B cell (primary cell): ENCODE results near the gene TPCN1. TPM values are rescaled to one million over a fixed set of nuclear protein-coding genes. Genes with fewer than 3 reads are reported as not detected.

Source experiments
- ATAC-seq: fragments of 200-7000 bp; cut with Tn5 transposase; one replicate; pipeline ENCODE4 v1.10.0; 2021; ENCODE audit warnings: low read depth, mild to moderate bottlenecking, moderate number of reproducible peaks, moderate library complexity
- CTCF ChIA-PET: fragments of 350-600 bp; sonication (Branson Sonifier 250); formaldehyde crosslinking; loops from one replicate; lab custom pipeline; 2021; ENCODE audit warnings: antibody characterized with exemption, inconsistent platforms; lab: Charles Lee
- POLR2A ChIA-PET: fragments of 350-600 bp; sonication (Branson Sonifier 250); formaldehyde crosslinking; loops from one replicate; lab custom pipeline; 2021; ENCODE audit warnings: antibody characterized with exemption; lab: Charles Lee
- DNase-seq: peaks from one replicate; pipeline ENCODE4 v3.0.0; 2013
- H2AFZ ChIP-seq: 2 replicates; pipeline ENCODE4 v1.6.1; 2012; ENCODE audit warnings: mild to moderate bottlenecking, low read depth, low read length; ENCODE audit not compliant: insufficient read depth, poor library complexity, severe bottlenecking
- H3K27ac ChIP-seq, 2 donors: 1 replicate in 1 of 2; 2 replicates in 1 of 2; pipeline ENCODE4 v1.5.1; 2012 to 2013; ENCODE audit warnings: low read length in 2 of 2, mild to moderate bottlenecking in 2 of 2, moderate library complexity in 1 of 2
- H3K27me3 ChIP-seq, 4 experiments: fragments of 200-600 bp in 1 of 4; sonication (generic) in 1 of 4; replicated peaks in 1 of 4; 1 replicate in 2 of 4; 2 replicates in 2 of 4; pipeline versions ENCODE4 v1.6.1 to v1.7.0; 2013 to 2016; ENCODE audit warnings: low read length in 3 of 4, mild to moderate bottlenecking in 2 of 4, mixed read lengths in 1 of 4, moderate library complexity in 1 of 4; ENCODE audit not compliant: insufficient read depth in 4 of 4, control insufficient read depth in 3 of 4; ENCODE audit errors: control extremely low read depth in 1 of 4
- H3K36me3 ChIP-seq, 2 experiments: replicated peaks in 1 of 2; 1 replicate in 1 of 2; 2 replicates in 1 of 2; pipeline versions ENCODE4 v1.6.1 to v1.7.1; 2013; ENCODE audit warnings: low read length in 1 of 2; ENCODE audit not compliant: insufficient read depth in 2 of 2, control insufficient read depth in 1 of 2; ENCODE audit errors: control extremely low read depth in 1 of 2, extremely low read depth in 1 of 2
- H3K4me1 ChIP-seq, 2 donors: fragments of 200-600 bp in 1 of 2; sonication (generic) in 1 of 2; 1 replicate in 1 of 2; 2 replicates in 1 of 2; pipeline versions ENCODE4 v1.5.1 to v1.6.1; 2013 to 2017; ENCODE audit warnings: low read length in 2 of 2; ENCODE audit not compliant: control insufficient read depth in 2 of 2, insufficient read depth in 2 of 2
- H3K4me2 ChIP-seq: replicated peaks from 2 replicates; pipeline ENCODE3; 2012; ENCODE audit warnings: mild to moderate bottlenecking, low read depth, low read length; ENCODE audit not compliant: poor library complexity, severe bottlenecking
- H3K4me3 ChIP-seq, 5 experiments: fragments of 200-600 bp in 1 of 5; sonication (generic) in 1 of 5; 1 replicate in 3 of 5; 2 replicates in 2 of 5; pipeline versions ENCODE4 v1.5.1 to v1.7.0; 2011 to 2016; ENCODE audit warnings: low read length in 4 of 5, mild to moderate bottlenecking in 4 of 5, low read depth in 2 of 5, control low read depth in 1 of 5, moderate library complexity in 1 of 5; ENCODE audit not compliant: insufficient read depth in 1 of 5; ENCODE audit errors: control extremely low read depth in 1 of 5, extremely low read depth in 1 of 5
- H3K79me2 ChIP-seq: fragments of 200-600 bp; sonication (generic); one replicate; pipeline ENCODE4 v1.6.0; 2016; ENCODE audit warnings: low read length; ENCODE audit not compliant: control insufficient read depth, insufficient read depth
- H3K9ac ChIP-seq: fragments of 200-600 bp; sonication (generic); 2 replicates; pipeline ENCODE4 v1.6.1; 2017; ENCODE audit warnings: mild to moderate bottlenecking, low read length, moderate library complexity
- H3K9me3 ChIP-seq, 3 donors: one replicate each; pipeline versions ENCODE4 v1.6.1 to v1.7.1; 2013; ENCODE audit warnings: low read length in 2 of 3; ENCODE audit not compliant: control insufficient read depth in 2 of 3, insufficient read depth in 1 of 3; ENCODE audit errors: control extremely low read depth in 1 of 3
- H4K20me1 ChIP-seq: 2 replicates; pipeline ENCODE4 v1.6.0; 2012; ENCODE audit warnings: mild to moderate bottlenecking, low read length; ENCODE audit not compliant: insufficient read depth, control insufficient read depth, poor library complexity, severe bottlenecking
- H3K27ac Mint-ChIP-seq: one replicate; pipeline ENCODE4 v1.8.0; 2021; ENCODE audit warnings: mixed read lengths
- H3K27me3 Mint-ChIP-seq: one replicate; pipeline ENCODE4 v1.8.0; 2021; ENCODE audit warnings: mixed read lengths
- H3K4me1 Mint-ChIP-seq: one replicate; pipeline ENCODE4 v1.8.0; 2021; ENCODE audit warnings: mixed read lengths
- H3K4me3 Mint-ChIP-seq: one replicate; pipeline ENCODE4 v1.8.0; 2021; ENCODE audit warnings: mixed read lengths
- H3K9me3 Mint-ChIP-seq: one replicate; pipeline ENCODE4 v1.8.0; 2022; ENCODE audit warnings: mixed read lengths; ENCODE audit not compliant: insufficient read depth
- CTCF ChIP-seq: fragments of 200-600 bp; IDR thresholded peaks from one replicate; pipeline ENCODE4 v1.8.0; 2022; ENCODE audit warnings: antibody characterized with exemption, mild to moderate bottlenecking
- EZH2 ChIP-seq: IDR thresholded peaks from 2 replicates; pipeline ENCODE4 v1.6.1; 2012; ENCODE audit warnings: borderline replicate concordance, low read depth, mild to moderate bottlenecking, moderate library complexity, low read length; ENCODE audit not compliant: insufficient read depth, poor library complexity, severe bottlenecking
- WGBS: methylation state at CpG from one replicate; pipeline ENCODE4 v1.1.5; 2013; ENCODE audit warnings: missing lambda C conversion rate; ENCODE audit not compliant: insufficient coverage; 5-methylcytosine and 5-hydroxymethylcytosine counted together
- intact Hi-C: fragments of 100-400 bp; cut with micrococcal nuclease; formaldehyde crosslinking; loops from one replicate; pipeline ENCODE4 v1.10.0; 2022
- polyA plus RNA-seq: library from polyadenylated mRNA; depleted of rRNA; stranded (reverse); fragments of >200 nt; gene quantifications from 2 replicates; pipeline ENCODE4 v1.2.3, GENCODE V29; 2012
- total RNA-seq, 2 donors: library from RNA; stranded (reverse); fragments of 120-200 nt in 1 of 2; gene quantifications; 1 replicate in 1 of 2; 2 replicates in 1 of 2; pipeline versions ENCODE4 v1.2.3 to v1.2.4, GENCODE V29; 2013 to 2022

Gene TPCN1
- total and polyA plus RNA-seq, 2 donors (not counting 1 experiment from before 2014, with no cell fraction given) = 80.8 to 258 TPM

DNA sequence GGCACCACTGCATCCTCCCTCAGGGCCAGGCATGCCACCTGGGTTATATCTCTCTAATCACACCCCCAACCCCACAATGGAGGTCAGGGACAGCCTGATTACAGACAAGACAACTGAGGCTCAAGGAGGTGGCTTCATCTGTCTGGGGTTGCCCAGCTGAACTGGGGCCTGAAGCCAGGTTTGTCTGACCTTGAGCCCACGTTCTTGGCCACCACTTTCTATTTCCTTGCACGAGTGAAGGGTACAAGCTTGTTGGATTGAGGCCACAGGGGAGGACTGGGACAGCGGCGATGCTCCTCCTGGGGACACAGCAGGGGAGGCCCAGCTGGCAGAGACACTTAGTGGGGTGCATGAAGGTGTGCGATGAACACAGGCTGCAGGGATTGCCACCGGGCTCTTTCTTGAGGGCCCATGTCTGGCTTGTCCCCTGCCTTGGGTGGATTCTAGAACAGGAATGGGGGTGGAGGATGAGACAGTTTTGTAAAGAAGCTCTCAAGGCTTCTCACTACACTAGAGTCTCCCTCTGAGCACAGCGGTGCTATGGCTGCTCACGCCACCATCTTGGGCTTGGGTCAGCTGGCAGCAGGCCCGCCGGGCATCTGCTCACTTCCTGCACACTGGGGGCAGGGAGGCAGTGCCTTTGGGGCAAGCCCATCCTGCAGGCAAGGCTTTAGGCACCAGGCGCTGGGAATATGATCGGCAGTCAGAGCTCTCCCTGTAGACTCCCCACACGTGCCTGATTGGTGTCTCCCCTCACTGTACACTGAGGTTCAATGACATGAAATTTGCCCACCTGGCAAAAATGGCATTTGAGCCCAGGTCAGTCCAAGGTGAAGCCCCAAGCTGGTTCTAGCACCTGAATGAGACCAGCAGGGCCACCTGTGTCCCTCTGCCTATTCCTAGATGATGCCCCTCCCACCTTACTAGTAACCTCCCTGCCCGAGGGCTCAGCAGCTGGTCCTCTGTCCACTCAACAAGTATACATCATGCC, 19.8 kb upstream of the TPCN1 start:
- no peaks in the 10 kb centered on the region for H3K36me3 ChIP-seq
- no peak for ATAC-seq
- H3K27me3 Mint-ChIP-seq = no peaks in the 10 kb centered on the region
- H3K9ac ChIP-seq = no peak overlapping the region
- 94% methylated on average over 14 of the region's 14 CpGs for WGBS
- no peaks in the 10 kb centered on the region for H3K27me3 ChIP-seq
- H3K27ac Mint-ChIP-seq = peak overlapping the region; percentile 63
- peaks cover 0 to 9% (median 0%) of the 10 kb centered on the region in 3 donors for H3K9me3 ChIP-seq
- no peaks in the 10 kb centered on the region for H4K20me1 ChIP-seq
- no peak overlapping the region for H3K4me3 ChIP-seq
- intact Hi-C loops = loop anchor here (10.0 kb wide), 1 partner anchor 1767 kb away; no protein-coding TSS in a partner anchor
- peaks cover 44% of the 10 kb centered on the region for H3K4me1 Mint-ChIP-seq
- H3K4me1 ChIP-seq = peaks cover 21 to 30% of the 10 kb centered on the region in 2 donors
- H3K4me2 ChIP-seq = no peak overlapping the region
- no peak overlapping the region for H3K4me3 Mint-ChIP-seq
- H2AFZ ChIP-seq = no peak overlapping the region
- TF ChIP-seq EZH2 = no peak
- TF ChIP-seq CTCF = no peak
- ChIA-PET POLR2A (interaction anchor here (1.2 kb wide), 1 partner anchor 32 kb away, joined by 3 read pairs; no protein-coding TSS in a partner anchor), CTCF (interaction anchor here (1.9 to 3.2 kb wide), 3 partner anchors 14 to 31 kb away, joined by 5 to 16 read pairs (median 13); no protein-coding TSS in a partner anchor)
- DNase-seq = no peak
- no peaks in the 10 kb centered on the region for H3K9me3 Mint-ChIP-seq
- no peaks in the 10 kb centered on the region for H3K79me2 ChIP-seq
- no peak overlapping the region for H3K27ac ChIP-seq
